AG10803 (cell line): ENCODE data around the gene SORL1.

Experiments
- DNase-seq: peaks from one replicate; pipeline ENCODE4 v3.0.0; 2010; ENCODE audit warnings: low read depth
- H3K4me3 ChIP-seq: 2 replicates; pipeline ENCODE4 v1.5.1; 2011; ENCODE audit warnings: mild to moderate bottlenecking, low read length, control low read depth
- TF ChIP-seq, protein P1 (sequence below): conservative IDR thresholded peaks from 2 replicates; pipeline ENCODE4 v1.5.1; 2011; ENCODE audit warnings: mild to moderate bottlenecking, low read length, control low read depth, inconsistent platforms

SORL1 gene

DNA sequence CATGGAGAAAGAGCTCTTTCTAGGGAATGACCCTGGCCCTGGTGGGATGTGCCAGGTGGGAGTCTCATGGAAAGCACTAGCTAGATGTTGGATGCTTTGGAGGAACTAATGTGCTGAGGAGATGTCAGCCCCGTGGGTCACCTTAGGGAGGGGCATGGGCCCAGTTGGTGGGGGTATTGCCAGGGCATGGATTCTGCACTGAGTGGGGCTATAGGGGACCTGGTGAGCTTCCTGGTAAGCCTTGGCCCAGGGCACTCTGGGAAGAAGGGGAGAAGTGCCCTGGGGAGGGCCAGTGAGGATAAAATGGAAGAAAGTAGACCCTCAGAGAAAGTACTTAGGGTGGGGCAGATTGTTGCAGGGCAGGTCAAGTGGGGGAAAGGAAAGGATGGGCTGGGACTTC, 65.9 kb downstream of the SORL1 start:
- no peak for DNase-seq
- TF ChIP-seq, protein P1, sequence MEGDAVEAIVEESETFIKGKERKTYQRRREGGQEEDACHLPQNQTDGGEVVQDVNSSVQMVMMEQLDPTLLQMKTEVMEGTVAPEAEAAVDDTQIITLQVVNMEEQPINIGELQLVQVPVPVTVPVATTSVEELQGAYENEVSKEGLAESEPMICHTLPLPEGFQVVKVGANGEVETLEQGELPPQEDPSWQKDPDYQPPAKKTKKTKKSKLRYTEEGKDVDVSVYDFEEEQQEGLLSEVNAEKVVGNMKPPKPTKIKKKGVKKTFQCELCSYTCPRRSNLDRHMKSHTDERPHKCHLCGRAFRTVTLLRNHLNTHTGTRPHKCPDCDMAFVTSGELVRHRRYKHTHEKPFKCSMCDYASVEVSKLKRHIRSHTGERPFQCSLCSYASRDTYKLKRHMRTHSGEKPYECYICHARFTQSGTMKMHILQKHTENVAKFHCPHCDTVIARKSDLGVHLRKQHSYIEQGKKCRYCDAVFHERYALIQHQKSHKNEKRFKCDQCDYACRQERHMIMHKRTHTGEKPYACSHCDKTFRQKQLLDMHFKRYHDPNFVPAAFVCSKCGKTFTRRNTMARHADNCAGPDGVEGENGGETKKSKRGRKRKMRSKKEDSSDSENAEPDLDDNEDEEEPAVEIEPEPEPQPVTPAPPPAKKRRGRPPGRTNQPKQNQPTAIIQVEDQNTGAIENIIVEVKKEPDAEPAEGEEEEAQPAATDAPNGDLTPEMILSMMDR: no peak
- no peak overlapping the region for H3K4me3 ChIP-seq

DNA sequence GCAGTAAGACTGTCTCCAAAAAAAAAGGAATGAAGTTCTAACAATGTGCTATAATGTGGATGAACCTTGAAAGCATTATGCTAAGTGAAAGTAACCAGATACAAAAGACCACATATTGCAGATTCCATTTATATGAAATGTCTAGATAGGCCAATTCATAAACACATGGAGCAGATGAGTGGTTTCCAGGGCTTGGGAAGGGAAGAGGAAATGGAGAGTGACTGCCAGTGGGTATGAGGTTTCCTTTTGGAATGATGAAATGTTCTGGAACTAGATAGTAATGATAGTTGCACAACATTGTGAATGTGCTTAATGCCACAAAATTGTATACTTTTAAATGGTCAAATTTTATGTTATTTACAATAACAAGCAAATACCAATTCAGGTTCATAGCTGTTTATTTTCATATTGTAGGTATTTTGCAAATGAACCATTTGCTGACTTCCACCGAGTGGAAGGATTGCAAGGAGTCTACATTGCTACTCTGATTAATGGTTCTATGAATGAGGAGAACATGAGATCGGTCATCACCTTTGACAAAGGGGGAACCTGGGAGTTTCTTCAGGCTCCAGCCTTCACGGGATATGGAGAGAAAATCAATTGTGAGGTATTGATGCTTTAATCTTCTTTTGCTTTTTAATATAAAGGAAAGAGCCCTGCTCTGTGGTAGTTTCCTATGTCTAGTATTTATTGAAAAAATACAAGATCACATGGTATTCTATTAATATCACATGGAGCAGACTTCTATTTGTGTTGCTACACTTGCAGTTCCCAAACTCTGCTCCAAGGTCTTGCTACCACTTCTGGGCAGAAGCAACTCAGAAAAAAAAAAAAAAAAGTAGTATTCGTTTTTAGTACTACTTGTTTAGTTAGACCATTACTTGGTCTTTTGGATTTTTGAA, 68.4 kb downstream of the SORL1 start:
- TF ChIP-seq, protein P1: no peak
- no peak overlapping the region for H3K4me3 ChIP-seq
- peak; percentile 91 for DNase-seq

DNA sequence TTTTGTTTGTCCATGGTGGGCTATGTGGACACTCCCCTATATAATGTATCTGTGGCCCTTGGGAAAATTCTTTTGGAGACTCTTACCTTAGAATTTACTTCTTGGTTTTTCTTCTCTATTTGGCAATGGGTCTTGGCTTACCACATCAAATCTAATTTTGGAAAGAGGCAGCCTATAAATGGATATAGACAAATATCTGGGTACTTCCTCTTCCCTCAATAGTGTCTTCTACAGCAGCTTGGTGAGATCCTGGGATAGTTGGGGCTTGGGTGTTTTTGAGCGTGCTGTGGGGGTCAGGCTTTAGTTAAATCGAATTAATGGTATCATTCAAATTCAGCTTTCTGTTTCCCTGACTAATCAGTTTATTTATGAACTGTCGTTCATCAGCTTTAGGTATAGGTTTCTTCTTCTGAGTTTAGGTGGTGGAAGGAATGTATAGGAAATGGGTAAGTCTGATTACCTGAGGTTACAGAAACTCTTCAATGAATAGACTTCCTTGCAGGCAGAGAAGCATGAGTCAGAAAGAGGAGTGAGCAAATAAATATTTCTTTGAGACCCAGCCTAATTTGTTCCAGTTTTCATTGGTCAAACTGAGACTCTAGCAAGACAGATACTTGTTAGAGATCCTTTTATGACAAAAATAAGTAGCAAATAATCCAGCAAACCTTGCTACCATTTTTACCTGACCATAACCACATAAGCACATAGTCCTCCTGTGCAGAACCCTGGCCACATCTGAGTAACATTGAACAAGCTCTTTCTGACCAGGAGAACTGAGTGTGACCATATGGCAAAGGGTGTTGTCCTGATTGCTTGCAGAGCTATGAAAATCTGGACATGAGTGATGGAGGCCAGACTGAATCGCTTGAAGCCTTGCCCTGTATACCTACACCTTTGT, 69.3 kb downstream of the SORL1 start:
- no peak overlapping the region for H3K4me3 ChIP-seq
- no peak for DNase-seq
- TF ChIP-seq, protein P1: no peak

DNA sequence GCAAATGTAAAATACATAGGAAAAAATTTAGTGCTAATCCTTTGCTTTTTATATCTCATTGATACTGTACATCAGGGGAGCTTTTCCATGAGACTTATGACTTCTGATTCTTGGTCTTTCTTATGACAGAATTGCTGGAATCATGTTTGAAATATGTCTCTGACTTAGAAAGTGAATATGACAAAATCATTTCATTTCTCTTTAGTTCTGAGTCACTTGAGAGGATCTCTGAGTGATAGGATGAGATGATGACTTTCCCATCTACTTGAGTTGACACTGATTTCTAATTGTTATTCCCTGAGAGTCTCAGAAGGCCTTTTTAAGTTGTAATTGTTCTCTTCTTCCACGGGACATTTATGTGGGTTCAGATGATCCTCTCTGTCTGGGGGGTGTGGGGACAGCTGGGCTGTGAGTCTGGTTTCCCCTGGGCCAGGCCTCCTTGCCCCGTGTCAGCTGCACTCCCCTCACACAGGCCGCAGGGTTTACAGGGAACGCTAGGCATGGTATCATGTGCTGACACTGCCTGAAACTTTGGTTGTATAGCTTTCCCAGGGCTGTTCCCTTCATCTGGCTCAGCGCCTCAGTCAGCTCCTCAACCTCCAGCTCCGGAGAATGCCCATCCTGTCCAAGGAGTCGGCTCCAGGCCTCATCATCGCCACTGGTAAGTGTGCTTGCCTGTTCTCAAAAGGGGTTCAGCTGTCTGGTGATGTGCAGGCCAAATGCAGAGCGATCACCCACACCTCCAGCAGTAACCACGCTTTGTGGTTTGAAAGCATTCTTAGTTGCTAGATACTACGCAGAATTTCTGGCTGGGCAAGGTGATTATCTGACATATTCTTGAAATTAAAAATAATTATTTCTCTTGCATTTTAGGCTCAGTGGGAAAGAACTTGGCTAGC, 70.2 kb downstream of the SORL1 start:
- no peak overlapping the region for H3K4me3 ChIP-seq
- DNase-seq: no peak
- TF ChIP-seq, protein P1: no peak

DNA sequence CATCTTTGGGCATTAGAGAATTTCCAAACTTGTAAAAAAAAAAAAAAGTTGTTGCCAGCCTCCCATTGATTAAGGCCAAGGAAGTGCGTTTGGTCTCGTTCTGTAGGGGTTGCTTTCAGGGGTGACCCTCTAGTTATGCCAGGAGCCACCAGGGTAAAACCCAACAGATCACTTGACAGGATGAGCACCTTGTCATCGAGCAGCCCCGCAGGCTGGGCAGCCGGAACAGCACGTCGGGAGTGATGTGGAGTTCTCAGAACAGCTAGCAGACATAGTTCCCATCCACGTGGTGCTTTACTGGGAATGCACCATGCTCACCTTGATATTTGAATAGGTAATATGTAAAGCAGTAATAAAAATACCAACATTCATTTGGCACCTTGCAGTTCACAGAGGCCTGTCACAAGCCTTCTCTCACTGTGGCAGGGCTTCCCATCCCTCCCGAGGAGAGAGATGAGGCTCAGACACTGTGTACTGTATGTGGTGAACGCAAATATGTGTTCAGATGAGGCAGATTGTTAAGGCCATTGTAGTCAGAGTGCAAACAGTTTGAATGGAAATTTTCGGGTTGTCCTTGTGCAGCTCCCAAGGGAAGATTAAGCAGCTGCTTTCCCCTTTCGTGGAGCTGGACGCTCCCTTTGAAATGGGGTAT, 71.6 kb downstream of the SORL1 start:
- DNase-seq: no peak
- no peak overlapping the region for H3K4me3 ChIP-seq
- TF ChIP-seq, protein P1: no peak

DNA sequence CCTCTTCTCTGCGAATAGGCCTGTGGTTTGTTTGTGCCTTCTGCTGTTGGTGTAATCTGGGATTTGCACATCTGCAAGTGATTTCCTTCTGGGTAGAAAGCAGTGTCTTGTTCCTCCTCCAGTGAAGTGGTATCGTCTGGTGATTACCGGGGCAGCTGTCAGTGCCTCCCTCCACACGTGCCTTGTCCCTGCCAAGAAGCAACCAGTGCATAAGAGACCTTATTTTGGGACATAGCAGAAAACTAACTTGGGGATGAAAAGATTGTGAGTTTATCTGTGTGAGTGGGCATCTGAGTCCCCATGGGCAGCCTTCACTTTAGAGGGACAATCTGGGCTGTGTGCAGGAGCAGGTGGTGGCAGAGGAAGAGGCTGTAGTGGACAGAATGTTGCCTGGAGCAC, 72.1 kb downstream of the SORL1 start:
- TF ChIP-seq, protein P1: no peak
- peak; percentile 40 for DNase-seq
- no peak overlapping the region for H3K4me3 ChIP-seq
